IMR-90 (cell line): Measurements from ENCODE around the gene RASGRP2. TPM values are rescaled to one million over a fixed set of nuclear protein-coding genes. Genes with fewer than 3 reads are reported as not detected.

ENCODE experiments used
- ATAC-seq: fragments of 200-7000 bp; cut with Tn5 transposase; 2 replicates; pipeline ENCODE4 v1.9.1; 2020; ENCODE audit warnings: low read depth, mild to moderate bottlenecking, moderate library complexity
- BruUV-seq: library from RNA; stranded (reverse); fragments of 400-500 nt; replicated peaks from 2 replicates; lab custom pipeline; 2021; lab: Mats Ljungman, UMichigan
- CTCF ChIA-PET: fragments of 300-600 bp; formaldehyde crosslinking; extraction: SDS; loops from one replicate; lab custom pipeline; 2021; ENCODE audit warnings: antibody characterized with exemption; lab: Yijun Ruan, JAX
- POLR2A ChIA-PET: fragments of 300-600 bp; sonication (Branson Sonifier 250); formaldehyde crosslinking; loops from one replicate; lab custom pipeline; 2022; ENCODE audit warnings: antibody characterized with exemption; ENCODE audit not compliant: unreplicated experiment; lab: Charles Lee
- DNase-seq: peaks from one replicate; pipeline ENCODE4 v3.0.0; 2013
- H2AFZ ChIP-seq: replicated peaks from 2 replicates; pipeline ENCODE3; 2013; ENCODE audit warnings: low read length, mild to moderate bottlenecking; ENCODE audit not compliant: poor library complexity
- H2AK5ac ChIP-seq: 2 replicates; pipeline ENCODE4 v1.6.1; 2013; ENCODE audit warnings: low read depth, low read length, inconsistent platforms
- H2AK9ac ChIP-seq: replicated peaks from 2 replicates; pipeline ENCODE3; 2013; ENCODE audit warnings: mild to moderate bottlenecking, low read depth, low read length, moderate library complexity; ENCODE audit not compliant: poor library complexity
- H2BK120ac ChIP-seq: 2 replicates; pipeline ENCODE4 v1.6.1; 2013; ENCODE audit warnings: low read depth, low read length, inconsistent platforms
- H2BK15ac ChIP-seq: 3 replicates; pipeline ENCODE4 v1.6.1; 2013; ENCODE audit warnings: low read depth, low read length, inconsistent platforms
- H2BK20ac ChIP-seq: 2 replicates; pipeline ENCODE4 v1.6.1; 2013; ENCODE audit warnings: low read depth, mild to moderate bottlenecking, inconsistent platforms, low read length, moderate library complexity
- H2BK5ac ChIP-seq: 2 replicates; pipeline ENCODE4 v1.6.1; 2013; ENCODE audit warnings: mild to moderate bottlenecking, low read depth, low read length, inconsistent platforms; ENCODE audit not compliant: poor library complexity, severe bottlenecking
- H3K14ac ChIP-seq: replicated peaks from 2 replicates; pipeline ENCODE4 v1.6.1; 2013; ENCODE audit warnings: low read depth, low read length, inconsistent platforms
- H3K18ac ChIP-seq: 2 replicates; pipeline ENCODE4 v1.6.1; 2013; ENCODE audit warnings: low read depth, low read length, control low read depth
- H3K23ac ChIP-seq: 2 replicates; pipeline ENCODE4 v1.6.1; 2013; ENCODE audit warnings: low read depth, low read length, inconsistent platforms
- H3K27ac ChIP-seq: 2 replicates; pipeline ENCODE4 v1.5.1; 2013; ENCODE audit warnings: mild to moderate bottlenecking, control low read depth, low read length; ENCODE audit not compliant: insufficient read depth
- H3K27me3 ChIP-seq: 2 replicates; pipeline ENCODE4 v1.6.1; 2013; ENCODE audit warnings: low read length; ENCODE audit not compliant: control insufficient read depth, insufficient read depth
- H3K36me3 ChIP-seq: 2 replicates; pipeline ENCODE4 v1.6.1; 2013; ENCODE audit warnings: low read length, mixed read lengths; ENCODE audit not compliant: control insufficient read depth, insufficient read depth
- H3K4ac ChIP-seq: 2 replicates; pipeline ENCODE4 v1.6.1; 2013; ENCODE audit warnings: low read depth, low read length, inconsistent platforms
- H3K4me1 ChIP-seq: 2 replicates; pipeline ENCODE4 v1.6.1; 2013; ENCODE audit warnings: low read length, mixed read lengths; ENCODE audit not compliant: control insufficient read depth, insufficient read depth
- H3K4me2 ChIP-seq: 2 replicates; pipeline ENCODE4 v1.6.1; 2013; ENCODE audit warnings: low read depth, mild to moderate bottlenecking, control low read depth, low read length, moderate library complexity
- H3K4me3 ChIP-seq: 2 replicates; pipeline ENCODE4 v1.5.1; 2013; ENCODE audit warnings: low read depth, mild to moderate bottlenecking, control low read depth, low read length, moderate library complexity; ENCODE audit not compliant: insufficient read depth
- H3K56ac ChIP-seq: 2 replicates; pipeline ENCODE4 v1.6.1; 2013; ENCODE audit warnings: low read length, inconsistent platforms; ENCODE audit not compliant: insufficient read depth; ENCODE audit errors: extremely low read depth
- H3K79me1 ChIP-seq, 2 experiments: 2 replicates each; pipeline ENCODE4 v1.6.1; 2013; ENCODE audit warnings: low read length in 2 of 2, inconsistent platforms in 1 of 2, low read depth in 1 of 2
- H3K9ac ChIP-seq: 2 replicates; pipeline ENCODE4 v1.6.1; 2013; ENCODE audit warnings: low read depth, low read length, control low read depth
- H3K9me1 ChIP-seq: 2 replicates; pipeline ENCODE4 v1.6.1; 2013; ENCODE audit warnings: low read length, inconsistent platforms; ENCODE audit not compliant: insufficient read depth
- H3K9me3 ChIP-seq: 2 replicates; pipeline ENCODE4 v1.6.1; 2013; ENCODE audit warnings: low read length; ENCODE audit not compliant: control insufficient read depth, insufficient read depth
- H4K20me1 ChIP-seq: 2 replicates; pipeline ENCODE4 v1.6.1; 2013; ENCODE audit warnings: low read length, inconsistent platforms; ENCODE audit not compliant: insufficient read depth
- H4K5ac ChIP-seq: 2 replicates; pipeline ENCODE4 v1.6.1; 2013; ENCODE audit warnings: mild to moderate bottlenecking, low read depth, low read length, control low read depth
- H4K8ac ChIP-seq, 2 experiments: 2 replicates each; pipeline ENCODE4 v1.6.1; 2013; ENCODE audit warnings: low read depth in 2 of 2, low read length in 2 of 2, control low read depth in 1 of 2, inconsistent platforms in 1 of 2
- H4K91ac ChIP-seq: 2 replicates; pipeline ENCODE4 v1.6.1; 2013; ENCODE audit warnings: low read depth, low read length, inconsistent platforms; ENCODE audit not compliant: insufficient read depth
- BHLHE40 ChIP-seq: fragments of 150-350 bp; IDR thresholded peaks from 2 replicates; pipeline ENCODE4 v1.6.1; 2016; ENCODE audit warnings: mild to moderate bottlenecking, low read depth, low read length
- CEBPB ChIP-seq: IDR thresholded peaks from 2 replicates; pipeline ENCODE4 v1.6.1; 2012; ENCODE audit warnings: low read depth, low read length, improper control_type of control experiment
- CHD1 ChIP-seq: IDR thresholded peaks from 2 replicates; pipeline ENCODE4 v1.6.1; 2012; ENCODE audit warnings: low read depth, low read length, improper control_type of control experiment
- CTCF ChIP-seq: conservative IDR thresholded peaks from 2 replicates; pipeline ENCODE4 v1.5.1; 2012; ENCODE audit warnings: mild to moderate bottlenecking, low read depth, low read length, improper control_type of control experiment
- FOS ChIP-seq: fragments of 150-350 bp; IDR thresholded peaks from 2 replicates; pipeline ENCODE4 v1.6.1; 2016; ENCODE audit warnings: low read depth, low read length
- MAFK ChIP-seq: IDR thresholded peaks from 2 replicates; pipeline ENCODE4 v1.6.1; 2012; ENCODE audit warnings: low read depth, low read length, improper control_type of control experiment
- MAZ ChIP-seq: IDR thresholded peaks from 2 replicates; pipeline ENCODE4 v1.6.1; 2012; ENCODE audit warnings: low read depth, mild to moderate bottlenecking, low read length, improper control_type of control experiment, moderate library complexity, borderline replicate concordance
- MXI1 ChIP-seq: IDR thresholded peaks from 2 replicates; pipeline ENCODE4 v1.6.1; 2012; ENCODE audit warnings: low read depth, mild to moderate bottlenecking, low read length, moderate library complexity, borderline replicate concordance
- NFE2L2 ChIP-seq: fragments of 150-350 bp; IDR thresholded peaks from 2 replicates; pipeline ENCODE4 v1.6.1; 2016; ENCODE audit warnings: low read depth, mild to moderate bottlenecking, low read length
- POLR2A ChIP-seq: IDR thresholded peaks from 2 replicates; pipeline ENCODE4 v1.6.1; 2012; ENCODE audit warnings: mild to moderate bottlenecking, low read depth, low read length
- RAD21 ChIP-seq: IDR thresholded peaks from 2 replicates; pipeline ENCODE4 v1.6.1; 2012; ENCODE audit warnings: low read length, improper control_type of control experiment
- RCOR1 ChIP-seq: IDR thresholded peaks from 2 replicates; pipeline ENCODE4 v1.6.1; 2012; ENCODE audit warnings: mild to moderate bottlenecking, low read length, improper control_type of control experiment; ENCODE audit not compliant: insufficient replicate concordance
- RFX5 ChIP-seq: IDR thresholded peaks from 2 replicates; pipeline ENCODE4 v1.8.0; 2012; ENCODE audit warnings: low read depth, mild to moderate bottlenecking, low read length, moderate library complexity
- SMC3 ChIP-seq: fragments of 150-350 bp; IDR thresholded peaks from 2 replicates; pipeline ENCODE4 v1.6.1; 2016; ENCODE audit warnings: low read depth, mild to moderate bottlenecking, antibody characterized with exemption, low read length, moderate library complexity
- USF2 ChIP-seq: fragments of 150-350 bp; IDR thresholded peaks from 2 replicates; pipeline ENCODE4 v1.6.1; 2017; ENCODE audit warnings: mild to moderate bottlenecking, antibody characterized with exemption, low read length, low read depth
- WGBS, 2 experiments: methylation state at CpG; one replicate each; pipeline versions ENCODE4 v1.1.5 to v1.1.7; 2013; ENCODE audit warnings: missing lambda C conversion rate in 2 of 2; ENCODE audit not compliant: insufficient read length in 1 of 2; ENCODE audit errors: extremely low coverage in 2 of 2; 5-methylcytosine and 5-hydroxymethylcytosine counted together
- dilution Hi-C: fragments of 300-500 bp; cut with HindIII; formaldehyde crosslinking; loops from one replicate; pipeline ENCODE4 v1.14.3; 2018; ENCODE audit warnings: low sequenced_read_pairs; ENCODE audit not compliant: unreplicated experiment
- in situ Hi-C: fragments of 300-500 bp; cut with MboI; formaldehyde crosslinking; loops from 3 replicates; pipeline ENCODE4 v1.14.3; 2019; ENCODE audit warnings: low sequenced_read_pairs, inconsistent platforms, mixed read lengths
- intact Hi-C: fragments of 100-400 bp; cut with micrococcal nuclease; formaldehyde crosslinking; loops from 2 replicates; pipeline ENCODE4 v1.10.0; 2022
- polyA plus RNA-seq, 3 experiments: library from polyadenylated mRNA; depleted of rRNA; stranded (reverse); fragments of >200 nt; gene quantifications; 2 replicates each; pipeline ENCODE4 v1.2.3, GENCODE V29; 2012; ENCODE audit warnings: low replicate concordance in 1 of 3
- total RNA-seq: library from RNA; depleted of rRNA; stranded (reverse); fragments of >200 nt; gene quantifications from 2 replicates; pipeline ENCODE4 v1.2.3, GENCODE V29; 2012
- TF ChIP-seq, protein P1 (sequence below): fragments of 150-350 bp; IDR thresholded peaks from 2 replicates; pipeline ENCODE4 v1.6.1; 2016; ENCODE audit warnings: low read depth, mild to moderate bottlenecking, low read length, moderate library complexity, borderline replicate concordance

Gene RASGRP2
- total and polyA plus RNA-seq, 2 of the 4 experiments (the other 2 are of a cell fraction): 1.2 TPM; not detected in 1

- H2AFZ ChIP-seq: no peak overlapping the region
- H3K27ac ChIP-seq: no peak overlapping the region
- H3K9me1 ChIP-seq: peaks cover 14% of the 10 kb centered on the region; the same call in 1 of the 2 replicates
- no peak overlapping the region for H2BK20ac ChIP-seq
- ChIA-PET CTCF (no interaction called here), POLR2A (no interaction called here)
- H3K18ac ChIP-seq: no peak overlapping the region
- in situ Hi-C loops (no loop called here), dilution Hi-C loops (no loop called here), intact Hi-C loops (no loop called here)
- H4K5ac ChIP-seq: no peak overlapping the region
- peaks cover 26% of the 10 kb centered on the region for H4K20me1 ChIP-seq
- H2BK15ac ChIP-seq: no peak overlapping the region
- DNase-seq (no peak), ATAC-seq (no peak)
- no TSS peak for BruUV-seq
- no peak overlapping the region for H3K9ac ChIP-seq
- H2BK120ac ChIP-seq: no peak overlapping the region
- H2BK5ac ChIP-seq: no peak overlapping the region
- no peak overlapping the region for H4K91ac ChIP-seq
- 30% methylated on average over 5 of the region's 21 CpGs; no CpG with 5 or more reads in 1 of the 2 experiments for WGBS, 2 experiments
- no peak overlapping the region for H2AK9ac ChIP-seq
- no peak overlapping the region for H3K56ac ChIP-seq
- H3K4me3 ChIP-seq: no peak overlapping the region
- no peak overlapping the region for H2AK5ac ChIP-seq
- TF ChIP-seq CEBPB (no peak), CHD1 (no peak), RCOR1 (no peak), MAFK (no peak), NFE2L2 (no peak), BHLHE40 (no peak), MXI1 (no peak), USF2 (no peak), RFX5 (no peak), SMC3 (no peak), RAD21 (no peak), CTCF (no peak), MAZ (no peak), FOS (no peak), POLR2A (no peak)
- TF ChIP-seq, protein P1, sequence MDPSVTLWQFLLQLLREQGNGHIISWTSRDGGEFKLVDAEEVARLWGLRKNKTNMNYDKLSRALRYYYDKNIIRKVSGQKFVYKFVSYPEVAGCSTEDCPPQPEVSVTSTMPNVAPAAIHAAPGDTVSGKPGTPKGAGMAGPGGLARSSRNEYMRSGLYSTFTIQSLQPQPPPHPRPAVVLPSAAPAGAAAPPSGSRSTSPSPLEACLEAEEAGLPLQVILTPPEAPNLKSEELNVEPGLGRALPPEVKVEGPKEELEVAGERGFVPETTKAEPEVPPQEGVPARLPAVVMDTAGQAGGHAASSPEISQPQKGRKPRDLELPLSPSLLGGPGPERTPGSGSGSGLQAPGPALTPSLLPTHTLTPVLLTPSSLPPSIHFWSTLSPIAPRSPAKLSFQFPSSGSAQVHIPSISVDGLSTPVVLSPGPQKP: no peak
- H3K4me2 ChIP-seq: no peak overlapping the region
- H3K4me1 ChIP-seq: peaks cover 17% of the 10 kb centered on the region
- no peak overlapping the region for H3K23ac ChIP-seq
- H3K79me1 ChIP-seq: peaks cover 9 to 25% of the 10 kb centered on the region in 2 experiments; a peak in 3 of 4 replicates
- H3K36me3 ChIP-seq: peaks cover 23% of the 10 kb centered on the region
- no peaks in the 10 kb centered on the region for H3K27me3 ChIP-seq
- no peak overlapping the region for H3K14ac ChIP-seq
- H3K4ac ChIP-seq: no peak overlapping the region
- H4K8ac ChIP-seq: no peak overlapping the region
- H3K9me3 ChIP-seq: no peaks in the 10 kb centered on the region
Measured at GRCh38 chr11:64759131-64759721, 15.3 kb upstream of the RASGRP2 start.
